Keratinocyte (primary cell): ENCODE data around the gene ENTHD1. TPM values are rescaled to one million over a fixed set of nuclear protein-coding genes. Genes with fewer than 3 reads are reported as not detected.

Experiments used
- DNase-seq: peaks from one replicate; pipeline ENCODE4 v3.0.0-alpha.2; 2011; ENCODE audit warnings: low read depth, missing footprints, low spot score
- FAIRE-seq: peaks from 2 replicates; lab custom pipeline; 2011; peaks lifted over from hg19 to GRCh38; lab: Jason Lieb, UNC
- H2AFZ ChIP-seq: 2 replicates; pipeline ENCODE4 v1.6.0; 2012; ENCODE audit warnings: low read length, control low read depth, inconsistent platforms; ENCODE audit not compliant: control insufficient read depth
- H3K27ac ChIP-seq: 2 replicates; pipeline ENCODE4 v1.5.1; 2011; ENCODE audit warnings: low read length; ENCODE audit not compliant: control insufficient read depth, insufficient read depth
- H3K27me3 ChIP-seq: 3 replicates; pipeline ENCODE4 v1.6.0; 2011; ENCODE audit warnings: low read length; ENCODE audit not compliant: control insufficient read depth, insufficient read depth; ENCODE audit errors: extremely low read depth
- H3K36me3 ChIP-seq, 2 experiments: 2 replicates in 1 of 2; 3 replicates in 1 of 2; pipeline ENCODE4 v1.5.1; 2011; ENCODE audit warnings: low read length in 2 of 2, mild to moderate bottlenecking in 1 of 2; ENCODE audit not compliant: control insufficient read depth in 2 of 2, insufficient read depth in 2 of 2; ENCODE audit errors: extremely low read depth in 1 of 2
- H3K4me1 ChIP-seq: 3 replicates; pipeline ENCODE4 v1.5.1; 2011; ENCODE audit warnings: low read length; ENCODE audit not compliant: control insufficient read depth, insufficient read depth; ENCODE audit errors: extremely low read depth
- H3K4me2 ChIP-seq: 3 replicates; pipeline ENCODE4 v1.6.0; 2011; ENCODE audit warnings: low read depth, low read length; ENCODE audit not compliant: control insufficient read depth, insufficient read depth; ENCODE audit errors: extremely low read depth
- H3K4me3 ChIP-seq, 3 experiments: fragments of 200-600 bp in 1 of 3; sonication (generic) in 1 of 3; 2 replicates in 2 of 3; 3 replicates in 1 of 3; pipeline ENCODE4 v1.5.1; 2011 to 2016; ENCODE audit warnings: low read length in 3 of 3, mild to moderate bottlenecking in 3 of 3, control low read depth in 2 of 3, inconsistent platforms in 1 of 3, low read depth in 1 of 3, mixed read lengths in 1 of 3, mixed run types in 1 of 3, moderate library complexity in 1 of 3; ENCODE audit not compliant: control insufficient read depth in 2 of 3, insufficient read depth in 2 of 3; ENCODE audit errors: extremely low read depth in 1 of 3
- H3K79me2 ChIP-seq: 2 replicates; pipeline ENCODE4 v1.6.0; 2012; ENCODE audit warnings: low read length; ENCODE audit not compliant: control insufficient read depth, insufficient read depth
- H3K9ac ChIP-seq: 3 replicates; pipeline ENCODE4 v1.6.0; 2011; ENCODE audit warnings: low read length; ENCODE audit not compliant: control insufficient read depth, insufficient read depth; ENCODE audit errors: extremely low read depth
- H3K9me1 ChIP-seq: 3 replicates; pipeline ENCODE4 v1.6.0; 2011; ENCODE audit warnings: low read length; ENCODE audit not compliant: control insufficient read depth, insufficient read depth; ENCODE audit errors: extremely low read depth
- H3K9me3 ChIP-seq: 2 replicates; pipeline ENCODE4 v1.5.1; 2012; ENCODE audit warnings: low read depth, low read length; ENCODE audit not compliant: control insufficient read depth
- H4K20me1 ChIP-seq: 3 replicates; pipeline ENCODE4 v1.6.0; 2011; ENCODE audit warnings: low read length; ENCODE audit not compliant: control insufficient read depth, insufficient read depth; ENCODE audit errors: extremely low read depth
- CTCF ChIP-seq, 3 experiments: IDR thresholded peaks in 1 of 3; conservative IDR thresholded peaks in 1 of 3; optimal IDR thresholded peaks in 1 of 3; 2 replicates in 2 of 3; 3 replicates in 1 of 3; pipeline versions ENCODE3 to v1.5.1; 2011; ENCODE audit warnings: low read length in 3 of 3, mild to moderate bottlenecking in 3 of 3, moderate library complexity in 2 of 3, control low read depth in 1 of 3, inconsistent platforms in 1 of 3; ENCODE audit not compliant: insufficient read depth in 2 of 3; ENCODE audit errors: extremely low read depth in 1 of 3
- EZH2 ChIP-seq: IDR thresholded peaks from one replicate; pipeline ENCODE4 v1.6.1; 2012; ENCODE audit warnings: inconsistent platforms, mild to moderate bottlenecking, low read length, moderate library complexity
- dilution Hi-C: fragments of 300-500 bp; cut with MboI; formaldehyde crosslinking; loops from one replicate; pipeline ENCODE4 v1.7.0; 2020; ENCODE audit warnings: low sequenced_read_pairs; ENCODE audit not compliant: extremely low pct_ligation_motif_present
- polyA plus RNA-seq, 5 experiments: library from polyadenylated mRNA; depleted of rRNA in 3 of 5; stranded (reverse) in 3 of 5; stranded (forward) in 1 of 5; unstranded in 1 of 5; fragments of >200 nt; gene quantifications; 1 replicate in 1 of 5; 2 replicates in 3 of 5; 3 replicates in 1 of 5; pipeline versions ENCODE4 v1.2.1 to v1.2.3, GENCODE V29; 2011 to 2012; ENCODE audit warnings: missing spikeins in 2 of 5, low read depth in 1 of 5, low replicate concordance in 1 of 5

ENTHD1 gene
- polyA plus RNA-seq, 1 donor (not counting 4 experiments of a cell fraction or from before 2014, with no cell fraction given), result not detected

- Histone ChIP-seq H4K20me1 (no peaks in the 10 kb centered on the region), H3K4me1 (no peaks in the 10 kb centered on the region), H3K4me2 (no peak overlapping the region), H3K9me3 (no peaks in the 10 kb centered on the region), H3K36me3 (no peaks in the 10 kb centered on the region), H3K9ac (no peak overlapping the region), H3K4me3 (no peak overlapping the region), H2AFZ (no peak overlapping the region), H3K79me2 (no peaks in the 10 kb centered on the region), H3K9me1 (no peaks in the 10 kb centered on the region), H3K27me3 (no peaks in the 10 kb centered on the region), H3K27ac (no peak overlapping the region)
- DNase-seq (no peak), FAIRE-seq (no peak)
- dilution Hi-C loops, result no loop called here
- TF ChIP-seq EZH2, result no peak
- no peak for TF ChIP-seq CTCF (optimal IDR thresholded peaks at IDR 0.05 in 1 of 3, IDR thresholded peaks at IDR 0.05 in 1 of 3, conservative IDR thresholded peaks at IDR 0.05 in 1 of 3; ENCODE audit: extremely low read depth in 1 of 3, insufficient read depth in 2 of 3, low read length in 3 of 3)
Measured at GRCh38 chr22:39852799-39853198, 40.8 kb downstream of the ENTHD1 start.

GRCh38 chr22:39851606-39852315 lies 41.8 kb downstream of the ENTHD1 start:
- Histone ChIP-seq H3K79me2 (no peaks in the 10 kb centered on the region), H3K4me2 (no peak overlapping the region), H3K36me3 (no peaks in the 10 kb centered on the region), H3K27me3 (no peaks in the 10 kb centered on the region), H3K9me3 (no peaks in the 10 kb centered on the region), H2AFZ (no peak overlapping the region), H3K9ac (no peak overlapping the region), H3K4me3 (no peak overlapping the region), H3K4me1 (no peaks in the 10 kb centered on the region), H3K27ac (no peak overlapping the region), H3K9me1 (no peaks in the 10 kb centered on the region), H4K20me1 (no peaks in the 10 kb centered on the region)
- FAIRE-seq, result no peak
- dilution Hi-C loops, result no loop called here
- TF ChIP-seq CTCF (optimal IDR thresholded peaks at IDR 0.05 in 1 of 3, IDR thresholded peaks at IDR 0.05 in 1 of 3, conservative IDR thresholded peaks at IDR 0.05 in 1 of 3; ENCODE audit: extremely low read depth in 1 of 3, insufficient read depth in 2 of 3, low read length in 3 of 3) (no peak), EZH2 (no peak)
- DNase-seq, result no peak
